Measurements from ENCODE around the gene VSIG4.

VSIG4 gene

GRCh38 chrX:66013194-66013816 lies 26.6 kb downstream of the VSIG4 start:
- ChIA-PET POLR2A (no interaction called here), CTCF (interaction anchor here (0.6 kb wide), 2 partner anchors 7 to 165 kb away, joined by 3 read pairs; no protein-coding TSS in a partner anchor)
- H3K4me1 ChIP-seq (ENCODE audit: control insufficient read depth, insufficient read depth, low read length) = no peaks in the 10 kb centered on the region
- no peaks in the 10 kb centered on the region for H3K36me3 ChIP-seq (ENCODE audit: control insufficient read depth in 2 of 2, insufficient read depth in 1 of 2, low read length in 2 of 2)
- H3K4me3 ChIP-seq (ENCODE audit: low read depth, low read length) = no peak overlapping the region
- no peak overlapping the region for H3K27ac ChIP-seq (ENCODE audit: extremely low read depth, low read depth, low read length)
- H3K9me3 ChIP-seq (ENCODE audit: control insufficient read depth, insufficient read depth, low read depth, low read length) = no peaks in the 10 kb centered on the region
- no peak for TF ChIP-seq SALL2 (tag by site-specific recombination; IDR thresholded peaks at IDR 0.05; ENCODE audit: borderline replicate concordance)
- TF ChIP-seq PRDM6 (tag by site-specific recombination; IDR thresholded peaks at IDR 0.05) = no peak
- no peak for TF ChIP-seq ZNF292 (tag by site-specific recombination; IDR thresholded peaks at IDR 0.05; ENCODE audit: borderline replicate concordance, low read depth)
- TF ChIP-seq ZNF701 (tag by site-specific recombination; IDR thresholded peaks at IDR 0.05) = no peak
- TF ChIP-seq, protein P1, sequence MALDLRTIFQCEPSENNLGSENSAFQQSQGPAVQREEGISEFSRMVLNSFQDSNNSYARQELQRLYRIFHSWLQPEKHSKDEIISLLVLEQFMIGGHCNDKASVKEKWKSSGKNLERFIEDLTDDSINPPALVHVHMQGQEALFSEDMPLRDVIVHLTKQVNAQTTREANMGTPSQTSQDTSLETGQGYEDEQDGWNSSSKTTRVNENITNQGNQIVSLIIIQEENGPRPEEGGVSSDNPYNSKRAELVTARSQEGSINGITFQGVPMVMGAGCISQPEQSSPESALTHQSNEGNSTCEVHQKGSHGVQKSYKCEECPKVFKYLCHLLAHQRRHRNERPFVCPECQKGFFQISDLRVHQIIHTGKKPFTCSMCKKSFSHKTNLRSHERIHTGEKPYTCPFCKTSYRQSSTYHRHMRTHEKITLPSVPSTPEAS (tag by site-specific recombination; IDR thresholded peaks at IDR 0.05) = no peak
- no peak for TF ChIP-seq ZNF600 (tag by site-specific recombination; IDR thresholded peaks at IDR 0.05)
- no peak for TF ChIP-seq OSR2 (tag by site-specific recombination; IDR thresholded peaks at IDR 0.05)
- TF ChIP-seq GLI2 (tag by site-specific recombination; IDR thresholded peaks at IDR 0.05; ENCODE audit: borderline replicate concordance, low read depth) = no peak
- no peak for TF ChIP-seq WT1 (tag by site-specific recombination; IDR thresholded peaks at IDR 0.05)

DNA sequence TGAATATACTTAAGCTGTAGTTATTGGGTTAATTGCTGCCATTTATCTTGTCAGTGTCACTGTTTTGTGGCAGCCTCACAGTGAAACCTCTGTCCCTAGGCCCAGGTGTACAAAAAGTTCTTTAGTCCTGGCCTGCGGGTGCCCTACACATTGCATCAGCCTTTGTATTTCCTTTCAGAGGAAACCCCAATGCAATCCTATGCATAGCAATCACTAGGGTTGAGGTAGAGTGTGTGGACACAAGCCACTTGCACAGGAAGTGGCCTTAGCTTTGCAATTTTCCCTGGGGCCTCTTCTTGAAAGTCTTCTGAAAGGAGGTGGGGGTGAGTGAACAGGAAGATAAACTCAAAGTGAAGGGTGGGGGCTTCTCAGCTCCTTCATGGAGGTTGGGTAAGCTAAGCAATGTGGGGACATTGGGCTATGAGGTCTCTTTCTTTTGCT lies 27.8 kb downstream of the VSIG4 start:
- no peaks in the 10 kb centered on the region for H3K9me3 ChIP-seq (ENCODE audit: control insufficient read depth, insufficient read depth, low read depth, low read length)
- no peak overlapping the region for H3K4me3 ChIP-seq (ENCODE audit: low read depth, low read length)
- POLR2A ChIA-PET = no interaction called here
- CTCF ChIA-PET = no interaction called here
- H3K4me1 ChIP-seq (ENCODE audit: control insufficient read depth, insufficient read depth, low read length) = no peaks in the 10 kb centered on the region
- no peak overlapping the region for H3K27ac ChIP-seq (ENCODE audit: extremely low read depth, low read depth, low read length)
- H3K36me3 ChIP-seq (ENCODE audit: control insufficient read depth in 2 of 2, insufficient read depth in 1 of 2, low read length in 2 of 2) = no peaks in the 10 kb centered on the region
- TF ChIP-seq YY1 (tag by site-specific recombination; IDR thresholded peaks at IDR 0.05) (no peak), MZF1 (tag by site-specific recombination; IDR thresholded peaks at IDR 0.05; ENCODE audit: borderline replicate concordance) (no peak), ZNF624 (tag by site-specific recombination; IDR thresholded peaks at IDR 0.05) (no peak), ZNF664 (tag by site-specific recombination; IDR thresholded peaks at IDR 0.05) (no peak), GLIS2 (tag by site-specific recombination; IDR thresholded peaks at IDR 0.05) (no peak), SP2 (tag by site-specific recombination; IDR thresholded peaks at IDR 0.05) (no peak), ZNF174 (tag by site-specific recombination; IDR thresholded peaks at IDR 0.05) (no peak)

DNA sequence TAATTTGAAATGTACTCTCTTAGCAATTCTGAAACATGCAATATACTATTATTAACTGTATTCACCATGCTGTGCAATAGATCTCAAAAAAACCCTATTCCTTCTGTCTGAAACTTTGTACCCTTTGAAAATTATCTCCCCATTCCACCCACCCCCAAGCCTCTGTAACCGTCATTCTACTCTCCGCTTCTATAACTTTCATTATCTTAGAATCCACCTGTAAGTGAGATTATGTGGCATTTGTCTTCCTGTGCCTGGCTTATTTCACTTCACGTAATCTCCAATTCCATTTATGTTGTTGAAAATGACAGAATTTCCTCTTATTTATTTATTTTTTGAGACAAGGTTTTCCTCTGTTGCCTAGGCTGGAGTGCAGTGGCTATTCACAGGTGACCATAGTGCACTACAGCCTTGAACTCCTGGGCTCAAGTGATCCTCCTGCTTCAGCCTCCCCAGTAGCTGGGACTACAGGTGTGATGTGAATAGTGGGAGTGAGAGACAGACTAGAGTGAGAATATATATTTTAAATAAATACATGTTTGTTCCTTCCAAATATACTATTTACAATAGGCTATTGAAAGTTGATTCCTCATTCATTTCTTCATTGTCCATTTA lies 30.5 kb downstream of the VSIG4 start:
- POLR2A ChIA-PET = no interaction called here
- CTCF ChIA-PET = no interaction called here
- Histone ChIP-seq H3K36me3 (ENCODE audit: control insufficient read depth in 2 of 2, insufficient read depth in 1 of 2, low read length in 2 of 2) (no peaks in the 10 kb centered on the region), H3K27ac (ENCODE audit: extremely low read depth, low read depth, low read length) (no peak overlapping the region), H3K9me3 (ENCODE audit: control insufficient read depth, insufficient read depth, low read depth, low read length) (no peaks in the 10 kb centered on the region), H3K4me1 (ENCODE audit: control insufficient read depth, insufficient read depth, low read length) (no peaks in the 10 kb centered on the region), H3K4me3 (ENCODE audit: low read depth, low read length) (no peak overlapping the region)
- TF ChIP-seq ZNF621 (tag by site-specific recombination; IDR thresholded peaks at IDR 0.05) (no peak), ZNF747 (tag by site-specific recombination; IDR thresholded peaks at IDR 0.05) (no peak), ZNF670 (tag by site-specific recombination; IDR thresholded peaks at IDR 0.05; ENCODE audit: low read depth) (no peak), ZNF157 (tag by site-specific recombination; IDR thresholded peaks at IDR 0.05) (no peak), YY1 (tag by site-specific recombination; IDR thresholded peaks at IDR 0.05) (no peak), ZNF423 (tag by site-specific recombination; IDR thresholded peaks at IDR 0.05) (no peak)
- TF ChIP-seq, protein P2, sequence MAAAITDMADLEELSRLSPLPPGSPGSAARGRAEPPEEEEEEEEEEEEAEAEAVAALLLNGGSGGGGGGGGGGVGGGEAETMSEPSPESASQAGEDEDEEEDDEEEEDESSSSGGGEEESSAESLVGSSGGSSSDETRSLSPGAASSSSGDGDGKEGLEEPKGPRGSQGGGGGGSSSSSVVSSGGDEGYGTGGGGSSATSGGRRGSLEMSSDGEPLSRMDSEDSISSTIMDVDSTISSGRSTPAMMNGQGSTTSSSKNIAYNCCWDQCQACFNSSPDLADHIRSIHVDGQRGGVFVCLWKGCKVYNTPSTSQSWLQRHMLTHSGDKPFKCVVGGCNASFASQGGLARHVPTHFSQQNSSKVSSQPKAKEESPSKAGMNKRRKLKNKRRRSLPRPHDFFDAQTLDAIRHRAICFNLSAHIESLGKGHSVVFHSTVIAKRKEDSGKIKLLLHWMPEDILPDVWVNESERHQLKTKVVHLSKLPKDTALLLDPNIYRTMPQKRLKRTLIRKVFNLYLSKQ (tag by site-specific recombination; IDR thresholded peaks at IDR 0.05; ENCODE audit: borderline replicate concordance) = no peak
- TF ChIP-seq, protein P3, sequence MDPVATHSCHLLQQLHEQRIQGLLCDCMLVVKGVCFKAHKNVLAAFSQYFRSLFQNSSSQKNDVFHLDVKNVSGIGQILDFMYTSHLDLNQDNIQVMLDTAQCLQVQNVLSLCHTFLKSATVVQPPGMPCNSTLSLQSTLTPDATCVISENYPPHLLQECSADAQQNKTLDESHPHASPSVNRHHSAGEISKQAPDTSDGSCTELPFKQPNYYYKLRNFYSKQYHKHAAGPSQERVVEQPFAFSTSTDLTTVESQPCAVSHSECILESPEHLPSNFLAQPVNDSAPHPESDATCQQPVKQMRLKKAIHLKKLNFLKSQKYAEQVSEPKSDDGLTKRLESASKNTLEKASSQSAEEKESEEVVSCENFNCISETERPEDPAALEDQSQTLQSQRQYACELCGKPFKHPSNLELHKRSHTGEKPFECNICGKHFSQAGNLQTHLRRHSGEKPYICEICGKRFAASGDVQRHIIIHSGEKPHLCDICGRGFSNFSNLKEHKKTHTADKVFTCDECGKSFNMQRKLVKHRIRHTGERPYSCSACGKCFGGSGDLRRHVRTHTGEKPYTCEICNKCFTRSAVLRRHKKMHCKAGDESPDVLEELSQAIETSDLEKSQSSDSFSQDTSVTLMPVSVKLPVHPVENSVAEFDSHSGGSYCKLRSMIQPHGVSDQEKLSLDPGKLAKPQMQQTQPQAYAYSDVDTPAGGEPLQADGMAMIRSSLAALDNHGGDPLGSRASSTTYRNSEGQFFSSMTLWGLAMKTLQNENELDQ (tag by site-specific recombination; IDR thresholded peaks at IDR 0.05; ENCODE audit: low read depth) = no peak
